ENCODE data around the gene MAP4K4.
A peak's percentile ranks its signal among the peaks of the same experiment; 100 is the strongest.

Gene MAP4K4

GRCh38 chr2:101881131-101881530, 183.6 kb downstream of the MAP4K4 start:
- TF ChIP-seq, protein P1, sequence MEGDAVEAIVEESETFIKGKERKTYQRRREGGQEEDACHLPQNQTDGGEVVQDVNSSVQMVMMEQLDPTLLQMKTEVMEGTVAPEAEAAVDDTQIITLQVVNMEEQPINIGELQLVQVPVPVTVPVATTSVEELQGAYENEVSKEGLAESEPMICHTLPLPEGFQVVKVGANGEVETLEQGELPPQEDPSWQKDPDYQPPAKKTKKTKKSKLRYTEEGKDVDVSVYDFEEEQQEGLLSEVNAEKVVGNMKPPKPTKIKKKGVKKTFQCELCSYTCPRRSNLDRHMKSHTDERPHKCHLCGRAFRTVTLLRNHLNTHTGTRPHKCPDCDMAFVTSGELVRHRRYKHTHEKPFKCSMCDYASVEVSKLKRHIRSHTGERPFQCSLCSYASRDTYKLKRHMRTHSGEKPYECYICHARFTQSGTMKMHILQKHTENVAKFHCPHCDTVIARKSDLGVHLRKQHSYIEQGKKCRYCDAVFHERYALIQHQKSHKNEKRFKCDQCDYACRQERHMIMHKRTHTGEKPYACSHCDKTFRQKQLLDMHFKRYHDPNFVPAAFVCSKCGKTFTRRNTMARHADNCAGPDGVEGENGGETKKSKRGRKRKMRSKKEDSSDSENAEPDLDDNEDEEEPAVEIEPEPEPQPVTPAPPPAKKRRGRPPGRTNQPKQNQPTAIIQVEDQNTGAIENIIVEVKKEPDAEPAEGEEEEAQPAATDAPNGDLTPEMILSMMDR (IDR thresholded peaks at IDR 0.05; ENCODE audit: low read depth, low read length): no peak
- DNase-seq (ENCODE audit: extremely low read depth, low read depth): no peak

DNA sequence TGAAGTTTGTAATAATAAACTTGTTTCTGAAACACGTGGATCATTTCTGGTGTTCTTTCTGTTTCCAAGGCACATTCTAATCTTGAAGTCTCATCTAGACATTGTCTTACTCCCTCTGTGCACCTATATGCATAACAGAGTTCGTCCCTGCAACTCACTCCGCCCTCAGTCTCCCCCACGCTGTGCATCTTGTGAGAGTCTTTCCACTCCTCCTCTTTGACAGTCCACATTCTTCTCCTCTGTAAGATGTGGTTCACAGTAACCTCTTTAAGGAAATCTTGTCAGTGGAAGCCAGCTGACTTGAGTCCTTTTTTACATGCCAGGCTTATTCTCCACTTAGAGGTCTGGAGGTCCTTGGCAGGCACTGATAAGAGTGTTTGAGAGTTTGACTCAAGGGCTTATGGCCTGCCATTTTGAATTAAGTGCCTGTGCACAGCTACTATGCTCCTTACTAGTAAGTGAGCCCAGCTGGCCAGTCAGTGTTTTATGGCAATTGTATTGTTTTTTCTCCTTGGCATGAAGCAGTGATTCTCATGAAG, 185.3 kb downstream of the MAP4K4 start:
- TF ChIP-seq, protein P1 (IDR thresholded peaks at IDR 0.05; ENCODE audit: low read depth, low read length): no peak

DNA sequence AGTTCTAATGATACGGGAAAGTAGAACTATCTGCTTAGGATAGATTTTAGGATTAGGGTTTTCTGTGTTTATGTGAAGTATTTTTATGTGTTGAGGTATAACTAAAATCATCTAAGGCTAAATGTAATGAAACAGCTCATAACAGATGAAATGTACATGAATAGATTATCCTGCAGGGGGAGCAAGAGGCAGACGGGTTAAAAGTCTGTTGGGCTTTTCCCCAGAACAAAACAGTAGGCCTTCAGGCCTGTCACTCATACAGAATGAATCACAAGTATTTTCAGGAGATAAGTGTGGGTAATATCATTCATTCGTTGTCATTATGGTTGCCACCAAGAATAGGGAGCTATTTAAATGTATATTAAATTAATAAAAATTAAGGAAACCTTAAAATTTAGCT, 186.4 kb downstream of the MAP4K4 start:
- TF ChIP-seq, protein P1 (IDR thresholded peaks at IDR 0.05; ENCODE audit: low read depth, low read length): peak; percentile 59
- DNase-seq (ENCODE audit: extremely low read depth, low read depth): peak; percentile 32

More for the DNA sequence above, 185.3 kb downstream of the MAP4K4 start:
- no peak for DNase-seq (ENCODE audit: extremely low read depth, low read depth)

DNA sequence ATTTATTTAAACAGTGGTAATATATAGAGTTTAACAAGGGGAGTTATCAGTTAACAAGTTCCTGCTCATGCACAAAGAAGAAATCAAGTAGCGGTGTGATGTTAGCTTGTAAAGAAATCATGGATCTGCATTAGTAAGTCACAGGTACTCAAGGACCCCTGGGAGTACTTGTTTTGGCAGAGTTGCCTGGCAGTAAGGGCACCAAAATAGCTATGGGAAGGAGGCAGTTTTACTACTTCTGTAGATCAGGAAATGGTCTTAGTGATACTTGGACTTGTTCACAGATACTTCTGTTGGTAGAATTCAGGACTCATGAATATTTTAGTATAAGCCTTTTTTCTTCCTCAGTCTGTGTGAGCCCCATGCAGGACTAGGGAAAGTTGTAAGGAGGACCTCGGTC, 186.9 kb downstream of the MAP4K4 start:
- TF ChIP-seq, protein P1 (IDR thresholded peaks at IDR 0.05; ENCODE audit: low read depth, low read length): no peak
- DNase-seq (ENCODE audit: extremely low read depth, low read depth): no peak

GRCh38 chr2:101887328-101887727, 189.8 kb downstream of the MAP4K4 start:
- DNase-seq (ENCODE audit: extremely low read depth, low read depth): no peak
- TF ChIP-seq, protein P1 (IDR thresholded peaks at IDR 0.05; ENCODE audit: low read depth, low read length): no peak

DNA sequence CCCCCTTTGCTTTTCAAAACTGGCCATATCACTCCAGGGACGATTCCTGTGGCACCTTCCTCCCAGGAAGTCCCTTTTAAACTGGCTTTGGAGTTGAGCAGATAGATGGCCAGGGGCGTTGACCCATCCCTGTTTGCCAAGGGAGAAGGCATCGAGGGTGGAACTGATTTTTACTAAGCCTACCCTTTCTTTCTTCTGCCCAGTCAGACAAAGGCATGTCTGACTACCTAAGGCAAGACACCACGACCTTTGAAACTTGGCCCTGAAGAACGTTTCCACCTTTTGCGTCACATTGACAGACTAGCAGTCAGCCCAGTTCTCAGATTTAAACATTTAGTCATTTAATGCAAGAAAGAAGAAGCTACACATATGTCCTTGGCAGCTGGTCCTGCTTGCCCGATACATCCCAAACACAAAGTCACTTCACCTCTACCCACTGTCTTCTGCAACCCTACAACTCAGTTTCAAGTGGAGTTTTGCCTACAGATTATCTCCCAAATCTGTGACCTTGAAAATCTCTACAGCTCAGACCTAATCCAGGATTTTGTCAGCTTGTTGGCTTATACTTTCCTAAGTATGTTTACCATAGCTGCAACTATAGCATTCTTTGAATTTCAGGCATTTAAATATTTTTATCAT, 192.1 kb downstream of the MAP4K4 start:
- TF ChIP-seq, protein P1 (IDR thresholded peaks at IDR 0.05; ENCODE audit: low read depth, low read length): no peak
- no peak for DNase-seq (ENCODE audit: extremely low read depth, low read depth)

- no peak for DNase-seq (ENCODE audit: extremely low read depth, low read depth)
- TF ChIP-seq, protein P1 (IDR thresholded peaks at IDR 0.05; ENCODE audit: low read depth, low read length): no peak
Measured at GRCh38 chr2:101892377-101892776, 194.9 kb downstream of the MAP4K4 start.

All from AG09319 (cell line).